ENCODE results near the gene NOTCH3.

GRCh38 chr19:15122331-15123030 is 78.3 kb downstream of the NOTCH3 start:
- TF ChIP-seq CTCF (IDR thresholded peaks at IDR 0.05) (no peak), POLR2A (IDR thresholded peaks at IDR 0.05) (no peak)
